Fibroblast of skin of right biceps (primary cell): ENCODE measurements around the gene DEF6.

Source experiments
- DNase-seq: peaks from one replicate; pipeline ENCODE4 v3.0.0-alpha.2; 2013

Gene DEF6

DNA sequence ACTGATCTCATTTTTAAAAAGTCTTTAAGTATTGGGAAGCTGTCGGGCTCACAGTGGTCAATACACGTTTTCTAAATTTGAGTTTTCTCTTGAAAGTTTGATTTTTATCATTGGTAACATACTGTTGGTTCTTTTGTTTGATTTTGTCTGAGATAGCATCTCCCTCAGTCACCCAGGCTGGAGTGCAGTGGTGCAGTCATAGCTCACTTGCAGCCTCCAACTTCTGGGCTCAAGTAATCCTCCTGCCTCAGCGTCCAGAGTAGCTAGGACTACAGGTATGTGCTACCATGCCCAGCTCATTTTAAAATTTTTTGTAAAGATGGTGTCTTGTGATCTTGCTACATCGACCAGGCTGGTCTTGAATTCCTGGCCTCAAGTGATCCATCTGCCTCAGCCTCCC, 53.8 kb downstream of the DEF6 start:
- no peak for DNase-seq

- no peak for DNase-seq
Observed at GRCh38 chr6:35352735-35353134, 55.1 kb downstream of the DEF6 start.

- DNase-seq, result no peak
Observed at GRCh38 chr6:35354361-35355135, 56.9 kb downstream of the DEF6 start.

- DNase-seq, result no peak
Observed at GRCh38 chr6:35356391-35356790, 58.8 kb downstream of the DEF6 start.

GRCh38 chr6:35357677-35358076, 60.1 kb downstream of the DEF6 start:
- no peak for DNase-seq

DNA sequence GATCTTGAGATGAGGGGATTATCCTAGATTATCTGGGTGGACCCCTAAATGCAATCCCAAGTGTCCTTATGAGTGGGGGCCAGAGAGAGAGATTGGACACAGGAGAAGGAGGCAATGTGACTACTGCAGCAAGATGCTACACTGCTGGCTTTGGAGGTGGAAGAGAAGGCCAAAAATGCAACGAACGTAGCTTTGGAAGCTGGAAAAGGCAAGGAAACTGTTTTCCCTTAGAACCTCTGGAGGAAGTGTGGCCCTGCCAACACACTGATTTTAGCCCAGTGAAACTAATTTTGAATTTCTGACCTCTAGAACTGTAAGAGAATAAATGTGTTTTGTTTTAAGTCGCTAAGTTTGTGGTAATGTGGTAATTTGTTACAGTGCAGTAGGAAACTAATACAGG, 60.5 kb downstream of the DEF6 start:
- no peak for DNase-seq

GRCh38 chr6:35359346-35359743, 61.7 kb downstream of the DEF6 start:
- DNase-seq, result no peak

DNA sequence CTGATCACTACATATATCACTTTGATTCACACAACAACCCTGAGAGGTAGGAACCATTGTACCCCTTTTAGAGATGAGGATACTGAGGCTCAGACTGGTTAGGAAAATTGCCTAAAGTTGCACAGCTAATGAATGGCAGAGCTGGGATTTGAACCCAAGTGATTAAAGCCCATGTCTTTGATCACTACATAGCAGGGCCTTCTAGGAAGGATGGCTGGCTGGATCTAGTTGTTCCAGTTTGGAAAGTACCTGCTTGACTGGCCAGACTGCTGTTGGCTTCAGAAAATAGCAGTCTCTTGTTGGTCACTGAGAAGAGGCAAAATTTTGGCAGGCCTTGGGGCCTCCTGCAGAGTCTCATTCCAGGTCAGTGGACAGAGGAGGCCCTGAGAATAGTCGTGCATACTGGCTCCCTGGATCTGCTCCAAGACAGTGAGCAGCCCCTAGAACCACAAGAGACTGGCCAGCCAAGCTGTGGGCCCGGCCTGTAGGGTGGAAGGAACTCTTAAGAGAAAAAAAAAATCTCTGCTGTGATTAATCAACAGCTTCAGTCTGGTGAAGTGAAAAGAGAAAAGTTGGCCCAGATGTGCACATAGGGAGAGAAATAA, 62.2 kb downstream of the DEF6 start:
- peak; percentile 77 for DNase-seq

- no peak for DNase-seq
Observed at GRCh38 chr6:35360349-35361138, 62.9 kb downstream of the DEF6 start.

- no peak for DNase-seq
Observed at GRCh38 chr6:35362200-35362599, 64.6 kb downstream of the DEF6 start.

- peak; percentile 86 for DNase-seq
Observed at GRCh38 chr6:35363293-35363750, 65.7 kb downstream of the DEF6 start.

DNA sequence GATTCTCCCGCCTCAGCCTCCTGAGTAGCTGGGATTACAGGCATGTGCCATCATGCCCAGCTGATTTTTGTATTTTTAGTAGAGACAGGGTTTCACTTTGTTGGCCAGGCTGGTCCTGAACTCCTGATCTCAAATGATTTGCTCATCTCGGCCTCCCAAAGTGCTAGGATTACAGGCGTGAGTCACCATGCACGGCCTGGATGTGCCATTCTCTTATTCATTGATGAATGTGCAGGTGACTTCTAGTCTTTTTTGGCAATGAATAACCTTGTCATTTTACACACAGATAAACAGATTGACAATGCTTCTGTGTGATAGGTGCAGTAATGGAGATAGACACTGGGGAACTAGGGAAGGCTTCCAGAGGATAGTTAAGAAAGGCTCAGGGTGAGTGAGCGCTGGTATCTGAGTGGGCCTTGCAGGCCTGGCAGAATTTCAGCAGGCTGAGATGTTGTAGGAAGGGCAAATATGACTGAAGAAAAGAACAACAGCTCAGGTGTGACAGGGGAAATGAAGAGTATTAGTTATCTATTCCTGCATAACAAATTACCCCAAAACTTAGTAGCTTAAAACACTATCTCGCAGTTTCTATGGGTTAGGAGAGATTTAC, 68.1 kb downstream of the DEF6 start:
- no peak for DNase-seq

DNA sequence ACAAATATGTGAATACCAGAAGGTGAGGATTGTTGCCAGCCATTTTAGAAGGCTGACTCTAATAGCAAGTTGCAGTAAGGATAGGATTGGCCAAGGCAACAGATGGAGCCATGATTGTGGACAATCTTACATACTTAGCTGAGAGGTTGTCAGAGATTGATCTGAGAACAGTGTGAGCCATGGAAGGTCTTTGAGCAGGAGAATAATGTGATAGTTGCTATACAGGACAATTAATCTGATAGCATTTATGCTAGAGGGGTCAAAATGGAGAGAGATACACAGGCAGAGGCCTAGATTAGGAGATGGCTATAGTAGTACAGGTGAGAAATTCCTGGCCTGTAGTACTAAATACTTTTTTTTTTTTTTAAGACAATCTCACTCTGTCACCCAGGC, 68.6 kb downstream of the DEF6 start:
- no peak for DNase-seq

- no peak for DNase-seq
Observed at GRCh38 chr6:35367646-35368037, 70.0 kb downstream of the DEF6 start.

DNA sequence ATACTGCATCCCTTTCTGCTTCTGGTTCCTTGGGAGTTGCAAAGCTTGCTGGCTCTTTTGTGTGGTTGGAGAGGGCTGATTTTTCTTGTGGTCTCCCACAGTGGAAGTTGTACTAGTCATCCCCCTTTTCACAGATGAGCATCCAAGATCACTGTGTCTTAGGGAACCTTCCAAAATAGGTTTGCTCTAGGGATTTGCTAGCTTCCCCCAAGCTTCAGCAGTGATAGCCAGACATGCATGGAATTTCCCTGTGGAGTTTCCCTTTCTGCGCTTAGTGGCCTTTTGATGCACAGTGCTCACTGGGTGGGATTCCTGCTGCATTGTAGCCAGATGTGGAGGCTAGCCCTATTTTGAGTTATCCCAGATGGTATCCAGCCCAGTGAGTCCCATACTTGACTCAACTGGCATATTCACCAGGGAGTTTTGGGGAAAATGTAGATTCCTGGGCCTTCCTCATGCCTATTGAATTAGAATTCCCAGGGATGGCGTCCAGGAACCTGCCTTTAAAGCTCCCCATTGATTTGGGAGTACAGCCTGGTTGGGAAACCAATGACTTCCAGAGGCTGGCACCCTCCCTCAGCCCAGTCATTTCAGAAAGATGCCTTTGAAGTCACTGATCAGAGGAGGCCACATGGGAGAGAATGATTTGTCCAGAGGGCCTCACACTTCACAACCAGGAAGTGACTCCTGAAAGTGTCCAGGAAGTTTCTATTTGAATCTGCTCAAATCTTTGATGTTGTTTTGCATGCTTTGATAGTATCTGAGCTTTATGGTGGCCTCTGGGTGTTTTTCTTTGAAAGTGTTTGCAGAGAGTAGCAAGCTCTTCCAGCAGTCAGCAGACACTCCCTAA, 70.6 kb downstream of the DEF6 start:
- DNase-seq, result peak; percentile 93

DNA sequence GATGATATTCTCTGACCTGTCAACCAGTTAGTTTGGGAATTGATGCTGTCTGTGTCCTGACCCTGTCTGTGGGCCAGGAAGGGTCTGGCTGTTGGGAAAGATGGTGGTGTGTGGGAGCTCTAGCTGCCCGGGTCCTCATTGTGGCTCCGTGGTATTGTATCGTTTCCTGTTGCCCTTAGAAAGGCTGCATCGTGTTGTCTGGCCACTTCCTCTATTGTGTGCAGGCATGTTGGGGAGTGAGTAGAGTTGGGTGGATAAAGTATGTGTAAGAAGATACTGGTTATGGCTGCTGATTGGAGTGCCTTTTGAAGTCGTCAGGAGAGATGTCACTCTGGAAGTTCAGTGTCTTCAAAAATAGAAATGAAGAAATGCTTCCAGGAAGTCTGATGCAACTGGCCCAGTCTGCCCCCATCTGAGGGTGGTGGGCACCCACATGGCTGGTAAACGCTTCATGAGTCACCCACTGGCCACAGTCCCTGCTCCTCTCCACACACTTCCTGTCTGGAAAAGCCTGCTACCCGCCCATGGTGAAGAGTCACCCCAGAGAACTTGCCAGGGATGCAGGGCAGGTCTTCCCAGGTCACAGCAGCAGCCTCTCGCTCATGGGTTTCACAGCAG, 72.6 kb downstream of the DEF6 start:
- DNase-seq, result peak; percentile 98

DNA sequence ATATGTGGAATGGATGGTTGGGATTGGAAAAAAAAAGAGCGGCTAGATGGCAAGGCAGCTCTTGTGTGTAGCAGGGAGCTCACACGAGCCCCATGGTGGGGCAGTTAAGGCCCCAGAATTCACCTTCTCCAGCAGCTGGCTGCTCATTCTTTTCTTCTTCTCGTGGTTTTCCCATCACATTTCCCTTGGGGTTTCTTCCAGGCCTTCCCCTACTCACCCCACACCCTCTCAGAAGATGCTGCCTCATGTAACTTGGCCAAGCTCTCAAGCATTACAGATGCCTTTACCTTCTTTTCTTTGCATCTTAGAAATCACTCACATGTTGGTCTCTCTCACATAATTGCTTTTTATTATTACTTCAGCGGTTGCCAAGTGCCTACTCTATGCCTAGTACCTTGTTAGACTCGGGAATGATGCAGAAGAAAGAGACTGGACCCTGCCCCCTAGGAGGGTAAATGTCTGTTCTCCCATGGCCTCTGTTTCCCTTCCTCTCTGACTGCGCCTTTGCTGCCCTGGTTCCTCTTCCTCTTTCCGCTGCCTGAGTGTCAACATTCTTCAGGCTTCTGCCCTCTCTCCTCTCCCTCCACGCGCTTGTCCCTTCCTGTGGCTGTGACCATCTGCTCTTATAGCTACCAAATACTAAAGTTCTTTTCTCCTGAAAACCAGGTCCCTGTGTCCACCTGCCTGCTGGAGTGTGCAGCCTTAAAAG, 73.3 kb downstream of the DEF6 start:
- DNase-seq, result peak; percentile 85
